HG02884 (cell line): ENCODE results near the gene RTF1.

Source experiments
- ATAC-seq: cut with Tn5 transposase; IDR thresholded peaks from one replicate; pipeline ENCODE4 v1.9.1; 2021; ENCODE audit warnings: mild to moderate bottlenecking, moderate library complexity; ENCODE audit not compliant: unreplicated experiment

Gene RTF1

DNA sequence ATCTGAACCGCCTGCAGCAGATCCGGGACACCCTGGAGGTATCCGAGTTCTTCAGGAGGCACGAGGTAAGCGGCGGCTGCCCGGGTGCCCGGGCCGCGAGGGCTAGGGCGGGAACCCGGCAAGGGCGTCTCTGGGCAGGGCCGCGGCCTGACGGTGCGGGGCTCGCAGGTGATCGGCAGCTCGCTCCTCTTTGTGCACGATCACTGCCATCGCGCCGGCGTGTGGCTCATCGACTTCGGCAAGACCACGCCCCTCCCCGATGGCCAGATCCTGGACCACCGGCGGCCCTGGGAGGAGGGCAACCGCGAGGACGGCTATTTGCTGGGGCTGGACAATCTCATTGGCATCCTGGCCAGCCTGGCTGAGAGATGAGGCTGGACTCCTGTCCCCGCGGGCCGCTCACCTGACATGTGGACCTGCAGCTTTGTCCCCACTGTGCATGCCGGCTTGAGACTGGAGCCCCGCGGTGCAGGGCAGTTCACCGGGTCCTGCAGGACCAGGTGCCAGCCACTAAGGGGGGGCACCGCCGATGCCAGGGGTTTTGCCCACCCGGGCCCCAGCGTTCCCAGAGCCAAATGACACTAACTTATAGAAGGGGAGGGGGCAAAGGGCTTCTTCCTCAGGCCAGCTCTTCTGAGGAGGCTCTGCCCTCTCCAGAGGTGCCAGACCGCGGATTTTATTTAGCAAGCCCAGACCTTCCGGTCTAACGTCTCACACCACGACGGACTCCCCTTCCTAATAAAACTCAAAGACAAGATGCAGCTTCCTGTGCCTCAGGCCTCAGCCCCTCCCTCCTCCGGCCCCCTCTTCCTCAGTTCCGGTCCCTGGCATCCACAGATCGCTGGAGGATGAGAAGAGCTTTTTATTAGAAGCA lies 86.1 kb downstream of the RTF1 start:
- ATAC-seq, result no peak

DNA sequence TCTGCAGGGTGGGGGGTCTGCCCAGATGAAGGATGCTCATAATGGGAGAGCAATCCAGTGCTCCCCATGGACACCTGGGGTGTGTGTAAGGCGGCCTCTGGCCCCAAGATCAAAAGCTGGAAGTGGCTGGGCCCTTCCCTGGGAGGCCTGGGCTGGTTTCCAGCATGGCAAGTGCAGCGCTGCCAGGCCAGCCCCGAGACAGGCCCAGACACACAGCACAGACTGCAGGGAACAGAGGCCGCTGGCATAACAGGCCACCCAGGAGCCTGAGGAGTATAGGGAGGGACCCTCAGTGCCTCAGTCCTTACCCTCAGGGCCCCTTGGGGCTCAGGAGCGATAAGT lies 86.7 kb downstream of the RTF1 start:
- ATAC-seq, result no peak

DNA sequence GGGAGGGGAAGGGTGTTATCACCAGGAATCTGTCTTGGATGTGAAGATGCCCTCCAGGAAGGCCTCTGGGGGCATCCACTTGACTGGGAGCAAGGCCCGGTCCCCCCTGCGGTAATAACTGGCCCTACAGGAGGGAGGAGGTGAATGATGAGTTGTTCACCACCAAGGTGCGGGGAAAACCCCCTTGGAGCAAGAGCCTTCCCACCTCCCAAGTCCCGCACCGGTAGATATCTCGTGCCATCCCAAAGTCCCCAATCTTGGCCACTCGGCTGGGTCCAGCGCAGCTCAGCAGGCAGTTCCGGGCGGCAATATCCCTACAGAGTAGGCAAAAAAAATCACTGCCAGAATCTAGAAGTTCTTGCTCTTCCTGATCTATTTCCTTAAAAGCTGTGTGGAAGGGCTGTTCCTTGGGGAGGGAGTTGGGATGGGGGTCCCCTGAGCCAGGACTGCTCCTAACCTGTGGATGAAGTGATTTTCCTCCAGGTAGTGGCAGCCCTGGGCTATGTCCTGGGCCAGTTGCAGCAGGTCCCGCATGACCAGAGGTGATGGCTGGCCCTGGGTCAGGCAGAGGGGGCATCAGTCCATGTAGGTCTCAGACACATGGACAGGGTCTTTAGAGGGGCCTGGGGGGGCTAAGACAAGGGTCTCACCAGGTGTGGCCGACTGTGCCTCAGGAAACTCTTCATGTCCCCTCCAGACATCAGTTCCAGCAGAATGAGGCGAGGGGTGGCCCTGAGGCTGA lies 88.0 kb downstream of the RTF1 start:
- ATAC-seq, result no peak

DNA sequence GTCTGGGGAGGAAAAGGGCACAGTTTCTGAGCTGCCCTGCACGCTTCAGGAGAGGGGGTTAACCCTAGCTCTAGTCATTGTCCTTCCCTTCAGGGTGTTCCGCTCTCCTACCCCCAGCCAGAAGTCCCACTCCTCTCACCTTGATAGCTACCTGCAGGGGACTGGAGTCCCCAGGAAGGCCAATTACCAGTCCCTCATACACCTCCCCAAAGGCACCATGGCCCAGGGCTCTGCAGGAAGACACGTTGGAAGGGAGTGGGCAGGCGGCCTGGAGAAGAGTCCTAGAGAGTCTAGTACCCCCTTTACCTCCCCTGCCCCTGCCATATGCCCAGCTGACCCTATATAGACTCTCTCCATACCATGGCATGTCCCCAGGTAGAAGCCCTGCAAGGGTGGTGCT lies 88.9 kb downstream of the RTF1 start:
- no peak for ATAC-seq

DNA sequence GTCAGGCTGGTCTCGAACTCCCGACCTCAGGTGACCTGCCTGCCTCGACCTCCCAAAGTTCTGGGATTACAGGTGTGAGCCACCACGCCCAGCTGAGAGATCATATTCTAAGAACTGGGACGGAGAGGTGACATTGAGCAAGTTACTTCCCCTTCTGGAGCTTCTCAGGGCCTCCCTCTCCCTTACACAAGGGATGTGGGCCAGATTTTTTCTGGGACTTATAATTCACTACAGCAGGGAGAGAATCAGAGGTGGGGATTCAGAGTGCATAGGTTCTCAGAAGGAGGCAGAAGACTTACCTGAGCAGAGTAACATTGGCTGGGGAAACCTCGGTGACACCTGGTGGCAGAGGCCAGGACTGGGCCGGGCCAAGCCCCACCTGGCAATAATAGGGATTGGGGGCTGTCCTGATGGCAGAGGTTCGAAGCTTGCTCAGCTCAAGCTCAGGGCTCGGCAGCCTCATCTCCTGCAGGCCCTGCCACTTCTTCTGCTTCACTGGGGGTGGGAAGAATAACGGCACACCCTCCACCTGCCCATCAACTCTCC lies 90.0 kb downstream of the RTF1 start:
- no peak for ATAC-seq

DNA sequence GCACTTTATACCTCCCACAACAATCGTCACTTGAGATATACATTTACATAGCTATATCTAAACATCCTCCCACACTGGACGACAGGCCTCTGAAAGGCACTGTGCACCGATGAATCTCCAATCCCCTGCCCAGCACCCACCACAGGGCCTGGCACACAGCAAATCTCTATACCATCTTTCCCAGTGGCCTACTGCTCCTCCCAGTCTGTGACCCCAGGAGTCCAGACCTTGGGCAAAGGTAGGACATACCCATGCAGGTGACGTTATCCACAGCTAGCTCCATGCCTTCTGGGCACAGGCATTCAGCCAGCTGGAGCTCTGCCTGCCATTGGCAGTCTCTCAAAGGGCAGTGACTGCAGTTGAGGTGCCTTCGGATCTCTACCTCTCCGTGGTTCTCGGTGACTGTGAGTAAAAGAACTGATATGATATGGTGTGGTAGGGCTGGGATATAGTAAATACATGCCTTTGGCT lies 91.0 kb downstream of the RTF1 start:
- no peak for ATAC-seq

DNA sequence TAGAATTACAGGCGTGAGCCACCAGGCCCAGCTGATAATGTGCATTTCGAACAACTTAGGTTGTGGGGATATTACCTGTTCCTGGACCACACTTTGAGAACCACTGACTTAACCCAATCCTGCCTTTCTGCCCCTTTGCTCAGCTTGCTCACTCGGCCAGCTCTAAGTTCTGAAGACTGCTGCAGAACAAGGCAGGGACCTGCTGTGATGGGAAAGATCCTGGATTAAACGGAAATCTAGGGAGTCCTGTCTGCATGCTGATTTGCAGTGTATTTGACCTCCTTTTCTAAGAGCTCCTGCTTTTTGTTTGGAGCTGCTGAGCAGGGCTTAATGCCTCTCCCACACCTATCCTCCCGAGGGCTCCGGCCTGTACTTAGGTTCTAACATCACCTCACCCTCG lies 93.8 kb downstream of the RTF1 start:
- no peak for ATAC-seq

DNA sequence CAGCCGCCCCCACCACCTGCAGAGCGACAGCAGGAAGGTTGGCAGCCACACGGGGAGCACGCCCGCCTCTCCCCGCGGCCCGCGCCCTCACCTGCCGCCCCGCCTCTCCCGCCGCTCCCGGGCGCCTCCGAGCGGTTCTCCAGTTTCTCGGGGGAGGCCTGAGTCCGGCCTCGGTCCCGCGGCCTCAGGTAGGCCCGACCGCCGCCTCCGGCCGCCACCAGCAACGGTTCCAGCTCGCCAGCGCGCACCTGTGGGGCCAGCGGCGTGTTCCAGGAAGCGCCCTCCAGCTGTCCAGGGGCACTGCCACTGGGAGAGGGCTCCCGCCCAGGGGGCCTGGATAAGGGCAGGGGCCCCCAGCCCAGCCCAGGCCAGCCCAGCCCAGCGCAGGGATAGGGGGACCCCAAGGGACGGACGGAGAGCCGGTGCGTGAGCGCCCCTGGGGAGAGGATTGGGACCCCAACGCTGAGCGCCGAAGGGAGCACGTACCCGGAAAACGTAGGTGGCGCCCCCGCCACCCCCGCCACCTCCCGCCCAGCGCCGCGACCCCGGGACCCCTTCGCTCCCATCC lies 94.5 kb downstream of the RTF1 start:
- ATAC-seq, result no peak

DNA sequence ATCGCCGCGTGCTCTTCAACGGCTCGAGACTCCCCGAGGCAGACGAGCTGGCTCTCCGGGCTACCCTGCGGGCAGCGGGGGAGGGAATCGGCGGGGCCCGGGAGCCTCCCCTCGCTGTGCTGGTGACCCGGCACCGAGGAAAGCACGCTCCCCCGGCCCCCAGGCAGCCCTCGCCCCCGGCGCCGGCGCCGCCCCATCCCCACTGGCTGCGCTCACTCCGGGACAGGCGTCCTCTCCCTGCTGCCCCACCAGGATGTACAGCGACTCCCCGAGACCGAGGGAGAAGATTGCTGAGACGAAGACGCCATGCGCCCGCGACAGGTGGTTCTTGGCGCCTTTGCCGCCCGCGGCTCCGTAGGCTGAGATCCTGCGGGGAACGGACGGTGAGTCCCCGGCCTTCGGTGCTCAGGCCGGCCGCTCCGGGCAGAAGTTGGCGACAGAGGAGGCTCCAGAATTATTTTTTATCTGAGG lies 95.0 kb downstream of the RTF1 start:
- ATAC-seq, result no peak

DNA sequence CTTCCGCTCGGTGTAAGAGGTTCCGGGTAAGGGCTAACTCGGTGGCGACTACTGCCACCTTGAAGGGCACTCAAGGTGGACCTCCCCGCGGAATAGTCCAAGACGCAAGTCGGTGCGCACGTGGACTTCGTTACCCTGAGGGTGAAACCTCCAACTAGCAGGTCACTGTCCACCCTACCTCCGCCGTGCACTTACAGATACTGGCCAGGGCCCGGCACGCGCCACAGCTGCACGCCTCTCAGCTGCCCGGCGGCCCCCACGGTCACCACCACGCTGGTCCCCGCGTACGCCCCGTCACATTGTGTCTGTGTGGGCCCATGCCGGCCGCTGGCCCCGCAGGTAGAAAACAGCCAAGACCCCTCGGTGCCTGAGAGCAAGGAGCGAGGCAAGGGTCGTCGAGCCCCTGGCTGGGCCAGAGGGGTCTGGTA lies 95.6 kb downstream of the RTF1 start:
- ATAC-seq, result no peak

DNA sequence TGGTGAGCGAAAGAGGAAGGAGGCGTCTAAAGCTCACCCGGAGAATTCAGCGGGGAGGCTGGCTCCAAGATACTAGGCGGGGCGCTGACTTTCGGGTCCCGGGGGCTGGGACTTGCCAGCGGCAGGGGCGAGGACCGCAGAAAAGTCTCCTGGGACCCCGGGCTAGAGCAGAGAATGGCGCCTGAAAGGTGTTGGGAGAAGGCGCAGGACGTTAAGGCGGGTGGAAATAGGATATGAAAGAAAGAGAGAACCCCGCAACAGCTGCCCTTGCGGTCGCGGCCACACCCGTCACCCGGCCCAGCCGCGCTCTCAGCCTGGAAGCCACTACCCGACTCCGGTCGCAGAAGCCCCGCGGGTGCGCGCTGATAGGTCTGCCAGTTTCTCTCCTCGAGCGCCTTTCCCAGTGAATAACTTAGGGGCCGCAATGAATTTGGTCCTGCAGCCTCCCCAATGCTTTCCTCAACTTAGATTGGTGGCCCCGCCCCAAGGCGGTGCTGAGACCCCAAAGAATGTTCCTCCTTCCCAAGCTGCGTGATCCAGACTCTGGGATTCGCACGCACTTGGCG lies 96.1 kb downstream of the RTF1 start:
- ATAC-seq, result no peak

DNA sequence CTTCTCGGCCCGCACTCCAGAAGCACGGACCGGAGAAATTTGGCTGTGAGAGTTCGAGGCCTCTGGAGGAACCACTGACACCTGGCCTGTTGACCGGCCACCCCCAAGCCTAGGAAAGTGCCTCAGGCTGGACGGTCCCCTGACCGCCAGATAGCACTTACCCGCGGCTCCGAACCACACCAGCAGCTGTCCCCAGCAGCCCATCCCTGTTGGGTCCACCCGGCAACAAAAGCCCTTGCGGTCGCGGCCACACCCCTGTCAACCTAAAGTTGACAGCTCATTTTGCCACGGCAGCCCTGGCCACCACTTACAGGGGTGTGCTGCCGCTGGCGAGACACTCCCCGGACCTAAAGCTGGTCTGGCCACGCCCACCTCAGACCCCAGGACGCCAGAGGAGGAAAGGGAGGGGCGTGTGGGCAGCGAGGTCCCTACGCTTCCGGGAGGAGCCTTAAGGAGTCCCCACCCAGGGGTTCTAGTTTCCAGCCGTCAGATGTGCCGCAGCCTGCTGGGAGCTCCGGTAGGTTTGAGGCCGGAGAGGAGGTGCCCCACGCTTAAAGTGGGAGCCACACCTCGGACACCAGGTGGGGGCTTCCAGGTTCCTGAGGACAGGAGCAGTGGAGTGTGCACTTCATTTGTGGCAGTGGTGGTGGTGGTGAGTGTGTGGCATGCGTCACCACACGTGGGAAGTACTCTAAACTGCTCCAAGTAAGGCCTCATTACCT lies 96.8 kb downstream of the RTF1 start, which contains the start of gene LTK:
Gene LTK, minus strand, starts transcription at position 322 of the 722 bp plus-strand sequence. Its CDS starts 118 bp downstream, at position 204.
- no peak for ATAC-seq

DNA sequence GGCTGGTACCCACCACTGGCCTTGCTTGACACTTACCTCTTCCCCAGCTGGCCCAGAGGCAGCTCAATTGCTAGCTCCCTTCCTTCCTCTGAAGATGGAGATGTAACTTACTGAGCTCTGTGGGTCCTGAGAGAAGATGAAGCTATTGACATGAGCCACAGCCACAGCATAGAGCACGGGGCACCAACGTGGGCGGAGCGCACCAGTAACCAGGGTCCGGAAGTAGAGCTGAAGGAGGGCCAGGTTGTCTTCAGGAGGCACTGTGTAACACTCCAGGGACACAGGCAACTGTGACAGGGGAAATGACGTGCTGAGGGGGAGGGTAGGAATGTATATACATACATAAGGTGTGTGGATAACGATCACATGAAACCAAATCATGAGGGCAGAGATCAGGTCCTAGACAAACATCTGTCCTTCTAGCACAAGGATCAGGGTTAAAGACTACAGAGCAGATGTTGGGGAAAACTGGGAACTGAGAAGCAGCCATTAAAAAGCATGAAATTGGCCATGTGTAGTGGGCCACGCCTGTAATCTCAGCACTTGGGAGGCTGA lies 101.1 kb downstream of the RTF1 start:
- no peak for ATAC-seq

DNA sequence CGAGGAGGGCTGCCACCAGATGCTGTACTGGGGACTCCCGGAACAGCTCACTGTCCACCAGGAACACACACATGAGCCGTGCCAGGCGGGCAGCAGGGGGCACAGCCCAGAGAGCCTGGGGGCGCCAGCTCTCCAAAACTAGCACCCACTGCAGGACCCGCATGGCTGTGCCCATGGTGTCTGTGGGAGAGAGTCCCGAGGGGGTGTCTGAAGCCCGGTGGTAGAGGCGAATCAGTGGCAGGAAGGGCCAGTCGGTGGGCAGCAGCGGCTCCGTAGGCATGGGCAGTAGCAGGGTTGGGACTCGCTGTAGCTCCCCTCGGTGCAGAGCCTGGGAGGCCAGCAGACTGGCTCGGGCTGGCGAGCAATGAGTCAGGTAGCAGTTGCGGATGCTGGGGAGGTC lies 103.7 kb downstream of the RTF1 start:
- ATAC-seq, result no peak

DNA sequence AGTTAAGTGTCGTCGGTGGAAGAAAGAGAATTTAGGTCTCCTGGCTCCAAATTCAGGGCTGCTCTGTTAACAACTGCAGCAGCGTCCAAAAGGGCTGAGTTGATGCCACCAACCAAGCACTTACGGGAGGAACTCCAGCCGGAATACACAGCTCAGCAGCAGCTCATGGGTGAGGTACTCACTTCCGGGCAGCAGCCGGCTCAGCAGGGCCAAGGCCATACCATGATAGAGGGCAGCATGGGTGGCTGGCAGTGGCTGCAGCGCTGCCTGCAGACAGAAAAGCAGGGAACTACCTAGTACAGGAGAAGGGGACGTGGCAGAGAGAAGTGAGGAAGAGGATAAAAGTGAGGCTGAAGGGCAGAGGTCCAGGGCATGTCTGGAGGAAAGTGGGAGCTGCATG lies 104.7 kb downstream of the RTF1 start:
- no peak for ATAC-seq

DNA sequence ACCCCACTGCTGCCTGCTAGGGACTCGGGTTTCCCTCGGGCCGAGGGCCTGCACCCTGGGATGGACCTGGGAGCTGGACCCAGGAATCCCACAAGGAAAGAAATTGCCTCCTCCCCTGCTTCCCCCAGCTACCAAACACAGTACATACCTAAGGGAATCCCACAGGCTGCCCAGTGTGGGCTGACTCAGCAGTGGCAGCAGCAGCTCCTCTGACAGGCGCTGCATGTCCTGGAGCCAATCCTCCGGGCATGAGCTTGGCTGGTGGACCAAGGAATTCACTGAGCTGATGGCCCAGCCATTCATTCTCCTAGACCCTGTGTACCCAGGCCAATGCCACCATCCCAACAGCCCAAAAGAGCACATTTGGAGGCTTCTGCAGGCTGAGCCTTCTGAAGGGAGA lies 106.2 kb downstream of the RTF1 start:
- ATAC-seq, result no peak

DNA sequence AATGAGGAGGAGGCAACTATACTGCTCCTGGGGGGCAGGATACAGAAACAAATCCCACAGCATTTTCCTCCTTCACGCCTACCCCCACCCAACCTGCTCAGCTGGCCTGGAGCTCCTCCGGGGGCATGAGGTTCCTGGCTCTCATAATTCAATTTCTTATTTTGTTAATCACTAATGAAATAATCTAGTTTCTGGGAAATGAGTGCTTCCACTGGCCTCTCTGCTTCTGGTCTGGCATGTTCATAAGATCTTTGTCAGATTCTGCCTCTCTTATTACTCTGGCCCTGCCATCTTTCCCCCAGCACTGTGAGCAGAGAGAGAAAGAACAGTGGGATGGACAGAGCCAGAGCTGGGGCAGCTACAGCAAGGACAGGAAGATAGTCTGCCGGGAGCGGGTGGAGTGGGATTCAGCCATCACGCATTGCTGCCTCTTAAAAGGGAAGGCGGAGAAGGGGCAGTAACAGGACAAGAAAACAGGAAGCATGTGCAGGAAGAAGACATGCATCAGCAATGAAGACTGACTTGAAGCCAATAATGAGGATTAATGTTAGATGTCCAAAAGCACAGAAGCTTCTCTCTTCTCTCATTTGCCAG lies 113.6 kb downstream of the RTF1 start:
- no peak for ATAC-seq
